BE2C (cell line): ENCODE results near the gene SRA1.
A peak's percentile ranks its signal among the peaks of the same experiment; 100 is the strongest.

Experiments
- DNase-seq: peaks from one replicate; pipeline ENCODE4 v3.0.0-alpha.2; 2020
- H3K27me3 ChIP-seq: fragments of 250-450 bp; sonication (Bioruptor Pico); 2 replicates; pipeline ENCODE4 v1.5.1; 2020; ENCODE audit warnings: mild to moderate bottlenecking
- H3K36me3 ChIP-seq: fragments of 250-450 bp; sonication (Bioruptor Pico); 2 replicates; pipeline ENCODE4 v1.5.1; 2020; ENCODE audit warnings: mild to moderate bottlenecking
- H3K4me1 ChIP-seq: fragments of 250-450 bp; sonication (Bioruptor Pico); 2 replicates; pipeline ENCODE4 v1.5.1; 2020
- H3K4me3 ChIP-seq: 2 replicates; pipeline ENCODE4 v1.5.1; 2011; ENCODE audit warnings: low read depth, low read length
- H3K9me3 ChIP-seq: fragments of 250-450 bp; sonication (Bioruptor Pico); 2 replicates; pipeline ENCODE4 v1.5.1; 2020
- CTCF ChIP-seq: IDR thresholded peaks from 2 replicates; pipeline ENCODE4 v1.5.1; 2012; ENCODE audit warnings: mild to moderate bottlenecking, low read depth, low read length

SRA1 gene

GRCh38 chr5:140569197-140569596 lies 11.9 kb upstream of the SRA1 start:
- Histone ChIP-seq H3K4me3 (no peak overlapping the region), H3K9me3 (no peaks in the 10 kb centered on the region), H3K27me3 (no peaks in the 10 kb centered on the region), H3K36me3 (peaks cover 17% of the 10 kb centered on the region), H3K4me1 (no peaks in the 10 kb centered on the region)
- no peak for DNase-seq
- no peak for TF ChIP-seq CTCF

- Histone ChIP-seq H3K4me3 (no peak overlapping the region), H3K4me1 (0 out of 2 replicates have a peak, but pooled peaks cover 2% of the 10 kb centered on the region), H3K9me3 (no peaks in the 10 kb centered on the region), H3K36me3 (peaks cover 17% of the 10 kb centered on the region), H3K27me3 (no peaks in the 10 kb centered on the region)
- TF ChIP-seq CTCF: no peak
- DNase-seq: no peak
Measured at GRCh38 chr5:140568443-140569063, 11.3 kb upstream of the SRA1 start.

GRCh38 chr5:140567871-140568270 lies 10.6 kb upstream of the SRA1 start:
- Histone ChIP-seq H3K27me3 (no peaks in the 10 kb centered on the region), H3K36me3 (peaks cover 17% of the 10 kb centered on the region), H3K4me1 (0 out of 2 replicates have a peak, but pooled peaks cover 4% of the 10 kb centered on the region), H3K9me3 (no peaks in the 10 kb centered on the region), H3K4me3 (no peak overlapping the region)
- TF ChIP-seq CTCF: no peak
- DNase-seq: no peak

DNA sequence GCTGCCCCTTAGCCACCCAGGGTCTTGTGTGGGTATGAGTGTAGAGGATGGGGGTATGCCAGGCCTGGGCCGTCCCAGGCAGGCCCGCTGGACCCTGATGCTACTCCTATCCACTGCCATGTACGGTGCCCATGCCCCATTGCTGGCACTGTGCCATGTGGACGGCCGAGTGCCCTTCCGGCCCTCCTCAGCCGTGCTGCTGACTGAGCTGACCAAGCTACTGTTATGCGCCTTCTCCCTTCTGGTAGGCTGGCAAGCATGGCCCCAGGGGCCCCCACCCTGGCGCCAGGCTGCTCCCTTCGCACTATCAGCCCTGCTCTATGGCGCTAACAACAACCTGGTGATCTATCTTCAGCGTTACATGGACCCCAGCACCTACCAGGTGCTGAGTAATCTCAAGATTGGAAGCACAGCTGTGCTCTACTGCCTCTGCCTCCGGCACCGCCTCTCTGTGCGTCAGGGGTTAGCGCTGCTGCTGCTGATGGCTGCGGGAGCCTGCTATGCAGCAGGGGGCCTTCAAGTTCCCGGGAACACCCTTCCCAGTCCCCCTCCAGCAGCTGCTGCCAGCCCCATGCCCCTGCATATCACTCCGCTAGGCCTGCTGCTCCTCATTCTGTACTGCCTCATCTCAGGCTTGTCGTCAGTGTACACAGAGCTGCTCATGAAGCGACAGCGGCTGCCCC lies 10.0 kb upstream of the SRA1 start:
- no peak overlapping the region for H3K4me3 ChIP-seq
- TF ChIP-seq CTCF: no peak
- H3K36me3 ChIP-seq: peaks cover 17% of the 10 kb centered on the region
- DNase-seq: no peak
- no peaks in the 10 kb centered on the region for H3K9me3 ChIP-seq
- no peaks in the 10 kb centered on the region for H3K27me3 ChIP-seq
- 0 out of 2 replicates have a peak, but pooled peaks cover 4% of the 10 kb centered on the region for H3K4me1 ChIP-seq

DNA sequence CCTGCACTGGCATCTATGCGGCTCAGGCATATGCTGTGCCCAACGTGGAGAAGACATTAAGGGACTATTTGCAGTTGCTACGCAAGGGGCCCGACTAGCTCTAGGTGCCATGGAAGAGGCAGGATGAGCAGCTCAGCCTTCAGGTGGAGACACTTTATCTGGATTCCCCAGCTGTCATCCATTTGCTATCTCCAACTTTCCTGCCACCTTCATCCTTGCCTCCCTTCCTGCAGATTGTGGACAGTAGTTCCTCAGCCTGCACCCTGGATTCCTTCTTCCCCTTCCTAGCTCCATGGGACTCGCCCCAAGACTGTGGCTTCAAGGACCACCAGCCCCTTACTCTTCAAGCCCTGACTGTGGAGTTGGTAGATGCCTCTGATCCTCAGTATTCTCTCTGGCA lies 9.4 kb upstream of the SRA1 start:
- no peak overlapping the region for H3K4me3 ChIP-seq
- H3K9me3 ChIP-seq: no peaks in the 10 kb centered on the region
- no peak for TF ChIP-seq CTCF
- H3K4me1 ChIP-seq: 0 out of 2 replicates have a peak, but pooled peaks cover 4% of the 10 kb centered on the region
- no peaks in the 10 kb centered on the region for H3K27me3 ChIP-seq
- H3K36me3 ChIP-seq: peaks cover 17% of the 10 kb centered on the region
- DNase-seq: no peak

DNA sequence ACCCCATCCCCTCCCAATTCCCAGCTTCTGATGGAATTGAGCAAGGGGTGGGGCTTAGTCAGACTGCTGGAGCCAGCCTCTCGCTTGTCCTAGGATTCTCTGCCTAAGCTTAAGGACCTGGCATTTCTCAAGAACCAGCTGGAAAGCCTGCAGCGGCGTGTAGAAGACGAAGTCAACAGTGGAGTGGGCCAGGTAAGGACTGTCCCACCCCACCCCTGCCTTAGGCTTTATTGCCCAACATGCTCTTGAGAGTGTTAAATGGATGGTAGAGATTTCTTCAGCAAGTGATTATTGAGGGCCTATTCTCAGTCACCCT lies 8.5 kb upstream of the SRA1 start:
- H3K4me3 ChIP-seq: peak overlapping the region; percentile 91

More for the DNA sequence above, 8.5 kb upstream of the SRA1 start:
- Histone ChIP-seq H3K4me1 (0 out of 2 replicates have a peak, but pooled peaks cover 4% of the 10 kb centered on the region), H3K9me3 (no peaks in the 10 kb centered on the region), H3K36me3 (peaks cover 17% of the 10 kb centered on the region), H3K27me3 (no peaks in the 10 kb centered on the region)
- TF ChIP-seq CTCF: no peak
- DNase-seq: no peak
